ENCODE measurements around the gene TRAPPC3L.
"Not testable (repeated sequence)": the region's sequence is repeated elsewhere in the genome, so short reads cannot be mapped to it uniquely, and the experiment has no call there.

The TRAPPC3L gene

DNA sequence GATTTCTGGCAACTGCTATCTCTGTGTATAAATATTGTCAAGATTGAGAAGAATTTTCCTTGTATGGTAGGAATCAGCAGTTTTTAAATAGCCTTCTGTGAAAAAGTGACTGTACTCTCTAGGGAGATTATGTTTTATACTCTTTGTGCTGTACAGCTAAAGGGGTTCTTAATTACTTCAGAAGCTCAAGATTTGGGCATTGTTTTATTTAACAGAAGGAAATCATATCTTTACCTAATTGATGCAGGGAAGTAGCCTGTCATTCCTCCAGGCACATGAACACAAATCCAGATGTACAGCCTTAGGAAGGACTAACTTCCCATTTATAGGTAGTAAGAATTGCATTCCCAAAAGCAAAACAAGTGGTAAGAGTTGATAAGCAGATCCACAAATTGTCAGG is 32.8 kb downstream of the TRAPPC3L start:
- DNase-seq: no peak

DNA sequence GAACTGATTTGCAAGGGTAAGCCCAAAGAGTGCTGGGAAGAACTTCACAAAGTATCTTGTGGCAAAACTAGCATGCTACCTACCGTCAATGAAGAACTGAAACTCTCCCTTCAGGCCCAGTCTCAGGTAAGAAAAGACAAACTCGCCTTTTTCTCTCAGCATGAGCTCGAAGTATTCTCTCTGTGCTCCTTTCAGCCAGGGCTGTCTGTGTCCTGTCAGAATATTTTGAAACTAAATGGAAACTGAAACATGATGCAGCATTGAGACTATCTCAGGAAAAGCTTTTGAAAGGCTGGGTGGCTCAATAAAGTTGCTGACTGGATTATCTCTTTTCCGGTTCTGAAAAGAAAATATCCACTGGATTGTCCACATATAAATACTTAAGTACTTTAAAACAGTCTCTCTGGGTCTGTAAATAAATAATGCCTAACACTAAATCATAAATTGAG is 33.3 kb downstream of the TRAPPC3L start:
- DNase-seq: no peak

DNA sequence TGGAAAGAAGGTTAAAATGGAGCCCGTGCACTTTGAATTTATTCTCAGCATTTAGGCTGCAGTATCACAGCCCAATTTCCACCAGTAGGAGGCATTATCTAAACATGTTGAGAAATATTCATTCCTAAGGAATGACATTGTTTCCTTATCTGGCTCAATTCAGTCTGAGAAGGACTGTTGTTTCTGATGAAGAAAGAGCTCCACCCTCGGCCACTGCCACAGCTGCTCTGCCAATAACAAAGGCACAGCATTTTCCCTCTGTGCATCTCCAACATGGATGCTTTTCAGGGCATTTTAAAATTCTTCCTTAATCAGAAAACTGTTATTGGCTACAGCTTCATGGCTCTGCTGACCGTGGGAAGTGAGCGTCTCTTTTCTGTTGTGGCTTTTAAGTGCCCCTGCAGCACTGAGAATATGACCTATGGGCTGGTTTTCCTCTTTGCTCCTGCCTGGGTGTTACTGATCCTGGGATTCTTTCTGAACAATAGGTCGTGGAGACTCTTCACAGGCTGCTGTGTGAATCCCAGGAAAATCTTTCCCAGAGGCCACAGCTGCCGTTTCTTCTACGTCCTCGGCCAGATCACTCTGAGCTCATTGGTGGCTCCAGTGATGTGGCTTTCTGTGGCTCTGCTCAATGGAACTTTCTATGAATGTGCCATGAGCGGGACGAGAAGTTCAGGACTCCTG is 33.9 kb downstream of the TRAPPC3L start, which contains the start of gene CALHM5:
TSS of gene CALHM5 (plus strand) at position 216 of the 687 bp plus-strand sequence. CDS start at position 274, 58 bp downstream.
- no peak for DNase-seq

DNA sequence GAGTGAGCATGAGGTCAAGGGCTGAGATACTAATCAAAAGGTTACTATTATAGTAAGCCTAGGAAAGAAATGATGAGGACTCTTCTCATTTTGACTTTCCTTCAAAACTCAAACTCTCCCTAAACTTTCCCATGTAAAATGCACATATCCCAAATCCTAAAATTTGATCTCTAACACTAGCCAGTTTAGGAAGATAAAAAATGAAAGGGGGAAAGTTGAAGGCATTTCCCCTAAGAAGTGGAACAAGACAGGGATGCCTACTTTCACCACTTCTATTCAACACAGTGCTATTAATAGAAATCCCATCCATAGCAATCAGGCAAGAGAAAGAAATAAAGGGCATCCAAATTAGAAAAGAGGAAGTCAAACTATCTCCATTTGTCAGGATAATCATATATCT is 37.0 kb downstream of the TRAPPC3L start:
- DNase-seq: no peak

DNA sequence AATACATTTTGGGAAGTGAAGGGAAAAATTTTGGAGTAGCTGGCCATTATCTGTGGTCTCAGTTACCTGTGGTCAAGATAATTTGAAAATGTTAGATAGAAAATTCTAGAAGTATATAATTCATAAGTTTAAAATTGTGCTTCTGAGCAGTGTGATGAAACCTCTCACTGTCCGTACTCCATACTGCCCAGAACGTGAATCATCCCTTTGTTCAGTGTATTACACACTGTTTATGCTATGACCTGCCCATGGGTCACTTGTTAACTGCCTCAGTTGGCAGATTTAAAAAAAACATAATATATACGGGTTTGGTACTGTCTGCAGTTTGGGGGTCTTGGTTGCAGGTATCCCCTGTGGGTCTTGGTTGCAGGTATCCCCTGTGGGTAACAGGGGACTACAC is 38.2 kb downstream of the TRAPPC3L start:
- no peak for DNase-seq

DNA sequence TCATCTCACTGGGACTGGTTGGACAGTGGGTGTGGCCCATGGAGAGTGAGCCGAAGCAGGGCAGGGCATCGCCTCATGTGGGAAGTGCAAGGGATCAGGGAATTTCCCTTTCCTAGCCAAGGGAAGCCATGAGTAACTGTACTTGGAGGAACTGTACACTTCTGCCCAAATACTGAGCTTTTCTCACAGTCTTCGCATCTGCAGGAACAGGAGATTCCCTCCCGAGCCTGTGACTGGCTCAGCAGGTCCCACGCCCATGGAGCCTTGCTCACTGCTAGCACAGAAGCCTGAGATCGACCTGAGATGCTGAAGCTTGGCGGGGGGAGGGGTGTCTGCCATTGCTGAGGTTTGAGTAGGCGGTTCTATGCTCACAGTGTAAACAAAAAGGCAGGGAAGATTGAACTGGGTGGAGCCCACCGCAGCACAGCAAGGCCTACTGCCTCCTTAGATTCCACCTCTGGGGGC is 44.5 kb downstream of the TRAPPC3L start:
- no peak for DNase-seq

DNA sequence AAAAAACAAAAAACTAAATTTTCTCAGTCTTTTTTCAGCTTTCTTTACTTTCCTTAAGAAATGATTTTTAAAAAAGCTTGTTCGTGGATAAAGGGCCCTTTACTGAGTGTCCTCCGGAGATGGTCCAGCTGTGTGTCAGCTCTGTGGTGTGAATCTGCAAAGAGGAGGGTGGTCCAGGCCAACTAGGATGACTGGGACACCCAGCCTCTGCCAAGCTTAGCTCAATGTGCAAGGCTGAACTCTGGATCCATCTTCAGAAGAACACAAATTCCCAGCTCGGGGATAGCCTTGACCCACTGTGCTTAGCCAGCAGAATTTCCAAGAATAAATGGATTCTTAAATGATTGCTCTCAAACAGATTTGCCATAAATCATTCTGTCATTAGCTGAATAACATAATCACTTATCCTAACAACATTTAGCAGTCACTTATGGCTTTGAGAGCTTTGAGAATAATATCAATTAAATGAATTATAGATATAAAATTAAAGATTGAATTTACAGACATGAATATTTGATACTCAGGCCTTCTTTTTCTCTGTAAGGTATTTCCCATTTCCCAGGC is 48.3 kb downstream of the TRAPPC3L start:
- DNase-seq: no peak

DNA sequence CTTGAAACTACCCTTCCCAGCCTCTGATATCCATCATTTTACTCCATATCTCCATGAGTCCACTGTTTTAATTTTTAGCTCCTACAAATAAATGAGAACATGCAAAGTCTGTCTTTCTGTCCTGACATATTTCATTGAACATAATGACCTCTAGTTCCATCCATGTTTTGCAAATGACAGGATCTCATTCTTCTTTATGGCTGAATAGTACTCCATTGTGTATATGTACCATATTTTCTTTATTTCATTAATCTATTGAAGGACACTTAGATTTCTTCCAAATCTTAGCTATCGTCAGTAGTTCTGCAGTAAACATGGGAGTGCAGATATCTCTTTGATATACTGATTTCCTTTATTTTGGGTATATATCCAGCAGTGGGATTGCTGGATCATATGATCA is 50.3 kb downstream of the TRAPPC3L start:
- not testable (repeated sequence) for DNase-seq

DNA sequence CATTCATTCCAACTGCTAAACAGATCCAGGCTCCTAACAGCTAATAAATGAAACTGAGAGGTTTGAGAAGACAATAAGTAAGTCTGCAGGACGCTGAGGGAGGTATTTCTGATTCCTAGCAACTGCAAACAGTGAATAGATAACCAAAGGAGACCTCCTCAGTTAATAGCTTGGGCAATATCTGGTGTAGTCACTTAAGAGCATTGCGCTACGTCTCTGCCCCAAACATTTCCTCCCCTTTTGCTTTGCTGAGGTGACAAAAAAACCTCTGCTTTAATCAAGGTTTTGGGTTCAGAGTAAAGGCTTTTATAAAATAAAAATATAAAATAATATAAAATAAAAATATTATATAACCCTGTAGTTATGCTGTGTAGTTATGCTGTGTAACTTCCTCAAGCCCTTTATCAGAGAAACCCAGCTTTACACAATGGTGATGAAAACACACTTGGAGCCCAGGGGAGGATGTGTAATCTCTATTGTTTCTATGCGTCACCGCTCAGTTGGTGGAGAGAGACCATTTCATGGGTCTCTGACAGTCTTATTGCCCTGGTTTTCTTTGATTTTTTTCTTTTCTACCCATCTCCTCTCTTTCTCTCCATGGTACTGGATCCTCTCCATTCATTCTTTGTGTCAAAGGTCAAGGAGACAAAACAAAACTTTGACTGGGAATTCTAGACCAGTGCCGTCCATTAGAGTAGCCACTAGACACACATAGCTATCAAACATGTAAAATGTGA is 53.0 kb downstream of the TRAPPC3L start:
- no peak for DNase-seq

DNA sequence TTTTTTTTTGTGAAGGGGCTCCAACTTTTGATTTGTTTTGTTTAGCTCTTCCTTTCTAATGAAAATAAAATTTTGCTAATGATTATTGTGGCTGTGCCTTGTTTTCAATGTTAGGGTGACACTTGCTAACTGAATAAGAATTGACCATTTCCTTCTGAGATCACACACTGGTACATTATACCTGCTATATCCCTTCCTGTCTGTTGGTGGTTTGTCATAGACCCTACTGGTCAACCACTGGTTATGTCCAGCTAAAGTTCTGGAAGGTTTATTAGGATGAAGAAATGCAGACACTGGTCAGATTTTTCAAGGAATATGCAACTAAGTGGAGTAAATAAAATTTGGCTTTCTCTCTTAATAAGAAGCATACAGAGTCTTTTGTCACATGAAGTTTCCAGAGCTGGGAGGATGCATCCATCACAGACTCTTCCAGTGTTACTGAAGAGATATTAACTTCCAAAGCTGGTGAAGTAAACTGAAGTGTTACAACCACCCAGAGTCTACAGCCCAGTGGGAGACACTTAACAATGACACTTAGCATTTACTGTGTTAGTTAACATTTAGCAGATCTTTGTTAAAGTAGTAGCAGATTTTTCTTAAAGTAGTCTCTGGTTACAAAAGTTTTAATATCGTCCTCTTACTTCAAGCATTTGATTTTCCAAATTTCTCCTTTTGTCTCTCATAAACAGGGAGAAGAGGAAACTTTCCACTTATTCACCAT is 53.7 kb downstream of the TRAPPC3L start:
- no peak for DNase-seq

DNA sequence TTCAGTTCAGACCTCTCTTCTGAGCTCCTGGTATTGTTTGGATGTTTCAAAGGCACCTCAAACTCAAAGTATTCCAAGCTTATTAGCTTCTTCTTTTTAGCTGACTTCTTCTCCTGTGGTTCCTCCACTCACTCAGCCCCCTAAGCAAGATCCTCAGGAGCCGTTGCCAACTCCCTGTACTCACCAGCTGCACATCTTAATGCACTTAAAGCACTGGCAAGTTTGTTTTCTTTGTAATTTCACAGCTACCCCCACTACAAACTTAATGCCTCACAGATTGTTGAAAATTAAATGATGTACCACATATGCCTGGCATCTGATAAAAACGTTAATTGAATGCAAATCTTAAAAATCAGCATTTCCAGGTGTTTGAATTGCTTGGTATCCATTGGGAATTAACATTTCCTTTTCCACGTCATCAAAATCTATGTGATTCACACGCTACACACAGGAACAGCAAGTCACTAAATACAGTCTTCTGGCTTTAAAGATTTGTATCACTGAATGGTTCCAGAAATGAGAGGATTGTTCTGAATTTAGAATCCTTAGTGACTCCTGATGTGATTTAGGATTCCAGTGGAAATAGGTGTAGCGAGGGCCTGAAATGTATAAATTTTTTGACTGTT is 59.8 kb downstream of the TRAPPC3L start:
- no peak for DNase-seq

DNA sequence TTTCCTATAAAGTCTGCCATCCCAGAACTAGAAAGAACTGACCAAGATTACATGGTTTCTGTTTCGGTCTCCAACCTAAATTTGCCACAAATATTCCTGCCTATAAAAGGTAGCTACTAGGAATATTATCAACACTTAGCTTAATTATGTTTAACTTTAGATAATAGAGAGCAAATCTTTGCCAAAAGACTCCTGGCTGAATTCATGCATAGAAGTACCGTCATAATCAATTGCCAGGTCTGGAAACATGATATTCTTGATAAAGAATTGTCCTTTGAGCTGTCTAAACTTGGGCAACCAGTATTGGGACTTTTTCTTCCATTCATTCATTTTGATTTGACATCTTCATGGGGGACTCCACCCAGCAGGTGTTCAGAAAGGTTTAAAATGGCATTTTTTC is 61.9 kb downstream of the TRAPPC3L start:
- no peak for DNase-seq

DNA sequence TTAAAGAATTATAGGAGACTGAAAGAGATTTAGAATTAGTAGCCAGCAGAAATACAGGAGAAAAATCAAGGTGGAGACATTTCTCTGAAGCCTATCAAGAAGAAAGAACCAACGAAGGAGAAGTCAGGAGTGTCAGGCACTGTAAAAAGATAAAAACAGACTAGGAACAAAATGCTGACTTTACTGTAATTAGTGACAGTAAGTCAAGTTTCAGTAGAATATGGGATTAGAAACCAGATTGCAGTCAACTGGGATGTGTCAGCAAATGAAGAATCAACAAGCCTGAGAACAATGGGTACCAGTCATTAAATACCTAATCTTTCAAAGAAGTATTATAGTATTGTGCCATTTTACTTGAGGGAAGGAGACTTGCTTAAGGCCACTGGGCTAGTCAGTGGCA is 62.7 kb downstream of the TRAPPC3L start:
- no peak for DNase-seq

DNA sequence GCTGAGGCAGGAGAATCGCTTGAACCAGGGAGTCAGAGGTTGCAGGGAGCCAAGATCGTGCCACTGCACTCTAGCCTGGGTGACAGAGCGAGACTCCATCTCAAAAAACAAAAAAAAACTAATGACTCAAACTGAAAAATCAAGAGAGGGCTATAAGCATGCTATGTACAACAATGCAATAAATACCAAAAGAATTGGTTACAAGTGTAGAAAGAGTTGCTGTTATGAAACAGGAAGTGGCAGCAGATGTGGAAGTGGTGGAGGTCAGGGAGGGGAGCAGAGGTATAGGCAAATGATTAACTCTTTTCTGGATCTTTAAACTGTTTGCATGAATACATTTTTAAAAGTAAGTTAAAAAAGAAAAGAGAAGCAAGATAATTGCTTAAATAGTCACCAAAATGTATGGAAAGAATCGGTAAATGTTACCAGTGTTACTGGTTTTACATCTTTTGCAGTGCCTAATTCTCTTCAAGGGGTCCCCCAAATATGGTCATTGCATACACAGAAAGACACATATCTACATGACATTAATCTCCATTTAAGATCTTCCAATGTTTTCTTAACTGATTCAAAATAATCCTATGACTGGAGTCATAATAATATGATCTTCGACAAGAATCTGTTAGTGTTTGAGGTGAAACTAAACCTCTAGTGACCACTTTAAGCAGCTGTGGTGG is 69.3 kb downstream of the TRAPPC3L start:
- no peak for DNase-seq

DNA sequence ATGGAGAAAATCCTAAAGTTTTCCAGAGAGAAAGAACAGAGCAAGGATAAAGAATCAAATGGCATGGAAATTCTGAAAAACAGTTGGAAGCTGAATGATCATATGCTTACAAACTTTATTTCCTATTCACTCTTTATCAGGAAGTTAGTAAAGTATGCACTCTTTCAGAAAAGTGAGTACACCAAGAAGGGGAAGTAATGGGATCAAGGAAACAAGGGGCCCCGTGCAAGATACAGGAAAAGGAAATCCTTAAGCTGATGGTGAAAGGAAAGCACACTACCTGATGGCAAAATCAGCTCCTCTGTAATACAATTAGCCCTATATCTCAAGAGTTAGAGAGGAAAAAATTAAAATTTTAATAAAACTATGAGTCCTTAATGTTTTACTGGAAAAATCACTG is 70.3 kb downstream of the TRAPPC3L start:
- DNase-seq: no peak

DNA sequence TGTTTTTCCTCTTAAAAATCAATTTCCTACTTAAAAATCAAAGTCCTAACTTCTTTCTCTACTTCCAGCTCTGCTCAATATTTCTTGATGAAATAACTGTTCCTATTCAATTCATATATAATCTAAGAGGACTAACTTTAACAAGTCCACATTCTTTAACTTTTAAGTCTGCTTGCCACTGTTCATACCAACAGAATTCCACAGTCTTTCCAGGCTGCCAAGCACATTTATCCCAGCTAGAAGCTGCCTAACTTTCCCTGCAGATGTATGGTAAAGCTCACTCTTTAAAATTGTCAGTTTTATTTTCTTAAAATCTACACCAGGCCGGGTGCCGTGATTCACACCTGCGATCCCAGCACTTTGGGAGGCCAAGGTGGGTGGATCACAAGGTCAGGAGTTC is 72.8 kb downstream of the TRAPPC3L start:
- no peak for DNase-seq

DNA sequence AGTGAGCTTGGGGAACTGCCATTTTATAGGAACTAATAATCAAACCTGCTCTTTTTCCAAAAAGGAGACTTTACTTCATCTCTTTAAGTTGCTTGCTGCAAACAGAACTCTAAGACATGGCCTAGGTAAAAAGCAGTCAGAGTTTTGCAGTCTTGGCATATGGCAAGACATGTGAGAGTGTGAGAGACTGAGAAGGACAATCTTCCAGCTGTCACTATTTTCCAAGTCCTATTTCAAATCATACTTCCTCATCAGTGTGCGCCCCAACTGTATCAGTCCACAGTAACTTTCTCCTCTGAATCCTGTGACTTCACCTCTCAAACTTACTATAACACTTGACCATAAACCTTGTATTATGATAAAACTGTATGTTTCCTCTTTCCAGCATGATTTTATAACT is 74.0 kb downstream of the TRAPPC3L start:
- no peak for DNase-seq

DNA sequence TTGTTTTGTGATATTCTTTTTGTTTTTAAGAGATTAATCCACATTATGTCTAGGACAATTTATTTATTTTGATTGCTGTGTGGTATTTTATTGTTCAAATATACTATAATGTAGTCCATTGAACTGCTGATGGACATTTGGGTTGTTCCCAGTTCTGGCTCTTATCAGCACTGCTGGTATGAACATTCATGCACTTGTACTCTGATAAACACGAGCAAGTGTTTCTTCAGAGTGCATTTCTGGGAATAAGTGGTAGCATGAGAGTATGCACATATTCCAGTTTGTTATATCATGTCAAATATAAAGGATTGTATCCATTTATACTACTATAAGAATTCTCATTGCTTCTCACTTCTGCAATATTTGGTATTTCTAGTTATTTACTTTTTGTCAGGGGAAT is 77.2 kb downstream of the TRAPPC3L start:
- no peak for DNase-seq

DNA sequence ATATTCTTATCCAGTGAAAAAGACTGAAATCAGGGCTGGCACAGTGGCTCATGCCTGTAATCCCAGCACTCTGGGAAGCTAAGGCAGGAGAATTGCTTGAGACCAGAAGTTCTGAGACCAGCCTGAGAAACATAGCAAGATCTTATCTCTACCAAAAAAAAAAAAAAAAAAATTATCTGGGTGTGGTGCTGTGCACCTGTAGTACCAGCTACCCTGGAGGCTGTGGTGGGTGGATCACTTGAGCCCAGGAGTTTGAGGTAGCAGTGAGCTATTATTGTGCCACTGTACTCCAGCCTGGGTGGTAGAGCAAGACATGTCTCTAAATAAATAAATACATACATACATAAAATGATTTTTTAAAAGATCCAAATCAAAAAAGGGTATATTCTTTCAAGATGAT is 78.0 kb downstream of the TRAPPC3L start:
- no peak for DNase-seq

DNA sequence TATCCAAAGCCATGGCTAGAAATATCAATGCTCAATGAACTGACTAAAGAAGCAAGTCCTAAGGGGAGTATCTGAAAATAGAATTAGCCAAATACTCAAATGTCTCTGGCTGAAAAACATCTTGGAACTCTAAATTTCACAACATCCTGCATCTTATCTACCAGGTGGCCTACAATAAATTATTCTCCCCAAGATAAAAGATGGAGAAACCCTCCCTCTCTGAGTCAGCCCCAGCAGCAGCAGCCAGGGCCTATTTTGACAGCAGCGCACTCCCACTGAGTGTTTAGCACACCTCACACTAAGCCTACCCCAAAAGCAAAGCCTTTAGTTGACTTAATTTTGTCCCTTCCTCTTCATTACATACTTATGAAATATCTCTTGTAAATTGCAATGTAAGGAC is 78.4 kb downstream of the TRAPPC3L start:
- DNase-seq: no peak

DNA sequence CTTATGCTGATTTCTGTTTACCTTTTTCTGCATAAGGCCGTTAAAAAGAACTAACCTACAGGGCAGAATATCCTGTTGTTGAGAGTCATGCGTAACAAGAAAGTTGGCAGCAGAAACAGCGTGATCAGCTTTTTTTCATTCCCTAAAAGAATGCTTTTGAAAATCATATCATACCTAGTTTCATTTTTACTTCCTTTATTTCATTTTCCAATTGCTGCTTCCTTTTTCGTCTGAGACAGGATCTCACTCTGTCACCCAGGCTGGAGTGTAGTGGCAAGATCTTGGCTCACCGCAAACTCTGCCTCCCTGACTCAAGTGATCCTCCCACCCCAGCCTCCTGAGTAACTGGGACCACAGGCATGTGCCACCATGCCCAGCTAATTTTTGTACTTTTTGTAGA is 80.2 kb downstream of the TRAPPC3L start:
- DNase-seq: no peak

DNA sequence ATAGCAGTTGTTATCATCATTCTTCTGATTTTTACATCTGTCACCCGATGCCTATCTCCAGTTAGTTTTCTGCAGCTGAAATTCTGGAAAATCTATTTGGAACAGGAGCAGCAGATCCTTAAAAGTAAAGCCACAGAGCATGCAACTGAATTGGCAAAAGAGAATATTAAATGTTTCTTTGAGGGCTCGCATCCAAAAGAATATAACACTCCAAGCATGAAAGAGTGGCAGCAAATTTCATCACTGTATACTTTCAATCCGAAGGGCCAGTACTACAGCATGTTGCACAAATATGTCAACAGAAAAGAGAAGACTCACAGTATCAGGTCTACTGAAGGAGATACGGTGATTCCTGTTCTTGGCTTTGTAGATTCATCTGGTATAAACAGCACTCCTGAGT is 82.2 kb downstream of the TRAPPC3L start:
- DNase-seq: no peak
